HCT116 (cell line): Measurements from ENCODE around the gene ETFA. TPM values are rescaled to one million over a fixed set of nuclear protein-coding genes. Genes with fewer than 3 reads are reported as not detected.

Experiments
- ATAC-seq: fragments of 200-7000 bp; cut with Tn5 transposase; 2 replicates; pipeline ENCODE4 v1.9.1; 2020; ENCODE audit warnings: mild to moderate bottlenecking, moderate library complexity
- BruUV-seq: library from RNA; stranded (reverse); fragments of 400-500 nt; replicated peaks from 2 replicates; lab custom pipeline; 2021; lab: Mats Ljungman, UMichigan
- CTCF ChIA-PET: fragments of 300-600 bp; sonication (Branson Sonifier 250); formaldehyde crosslinking; loops from one replicate; lab custom pipeline; 2021; ENCODE audit warnings: antibody characterized with exemption; lab: Charles Lee
- POLR2A ChIA-PET: fragments of 300-600, 350-600 bp; sonication (Branson Sonifier 250); formaldehyde crosslinking; loops from one replicate; lab custom pipeline; 2021; ENCODE audit warnings: antibody characterized with exemption; lab: Charles Lee
- RAD21 ChIA-PET, 2 experiments: fragments of 300-600 bp; sonication (Branson Sonifier 250); formaldehyde crosslinking; loops; one replicate each; lab custom pipeline; 2023; ENCODE audit warnings: low total read pairs in 2 of 2; ENCODE audit not compliant: uncharacterized antibody in 2 of 2, unreplicated experiment in 2 of 2, low non-redundant PET in 1 of 2; lab: Charles Lee
- DNase-seq: peaks from one replicate; pipeline ENCODE4 v3.0.0-alpha.2; 2010; ENCODE audit warnings: low read depth, low spot score
- H2AFZ ChIP-seq: fragments of 200-600 bp; shearing (Covaris generic), sonication (generic); 2 replicates; pipeline ENCODE4 v1.6.1; 2017; ENCODE audit warnings: low read depth, mixed run types, mixed read lengths, antibody characterized with exemption, low read length; ENCODE audit not compliant: poor library complexity, severe bottlenecking
- H3K27ac ChIP-seq: 2 replicates; pipeline ENCODE4 v1.5.1; 2012; ENCODE audit warnings: low read depth, low read length
- H3K27me3 ChIP-seq: fragments of 200-600 bp; sonication (generic); 2 replicates; pipeline ENCODE4 v1.6.1; 2016; ENCODE audit warnings: mixed run types, low read length, mixed read lengths; ENCODE audit not compliant: insufficient read depth
- H3K36me3 ChIP-seq, 2 experiments: fragments of 200-500 bp in 1 of 2; fragments of 200-600 bp in 1 of 2; sonication (Bioruptor generic) in 1 of 2; sonication (generic) in 1 of 2; 2 replicates each; pipeline versions ENCODE4 v1.5.1 to v1.6.1; 2014 to 2016; ENCODE audit warnings: low read length in 2 of 2, inconsistent platforms in 1 of 2, mixed read lengths in 1 of 2, mixed run types in 1 of 2; ENCODE audit not compliant: insufficient read depth in 2 of 2, control insufficient read depth in 1 of 2
- H3K4me1 ChIP-seq, 2 experiments: fragments of 200-600 bp in 1 of 2; sonication (generic) in 1 of 2; 2 replicates each; pipeline versions ENCODE4 v1.5.1 to v1.6.1; 2012 to 2017; ENCODE audit warnings: low read length in 2 of 2, inconsistent platforms in 1 of 2, mild to moderate bottlenecking in 1 of 2, mixed read lengths in 1 of 2, mixed run types in 1 of 2, moderate library complexity in 1 of 2; ENCODE audit not compliant: insufficient read depth in 2 of 2, control insufficient read depth in 1 of 2
- H3K4me2 ChIP-seq: fragments of 200-600 bp; sonication (generic); 2 replicates; pipeline ENCODE4 v1.6.1; 2017; ENCODE audit warnings: mixed run types, low read length, mixed read lengths
- H3K4me3 ChIP-seq, 2 experiments: fragments of 200-600 bp in 1 of 2; sonication (generic) in 1 of 2; replicated peaks in 1 of 2; 2 replicates each; pipeline ENCODE4 v1.5.1; 2011 to 2016; ENCODE audit warnings: low read length in 2 of 2, control low read depth in 1 of 2, low read depth in 1 of 2, mild to moderate bottlenecking in 1 of 2, mixed read lengths in 1 of 2, mixed run types in 1 of 2
- H3K79me2 ChIP-seq: fragments of 200-600 bp; sonication (generic); 2 replicates; pipeline ENCODE4 v1.6.1; 2017; ENCODE audit warnings: mild to moderate bottlenecking, mixed run types, low read length, moderate library complexity, mixed read lengths; ENCODE audit not compliant: insufficient read depth
- H3K9ac ChIP-seq: fragments of 200-600 bp; sonication (generic); 2 replicates; pipeline ENCODE4 v1.6.1; 2016; ENCODE audit warnings: low read length, mixed read lengths
- H3K9me2 ChIP-seq: fragments of 200-600 bp; sonication (generic), shearing (Covaris generic); 2 replicates; pipeline ENCODE4 v1.6.1; 2017; ENCODE audit warnings: mixed run types, mild to moderate bottlenecking, moderate library complexity; ENCODE audit not compliant: insufficient read depth
- H3K9me3 ChIP-seq, 2 experiments: fragments of 200-500 bp in 1 of 2; fragments of 200-600 bp in 1 of 2; sonication (Bioruptor generic) in 1 of 2; sonication (generic) in 1 of 2; 2 replicates each; pipeline ENCODE4 v1.6.1; 2014 to 2017; ENCODE audit warnings: low read length in 2 of 2, mixed read lengths in 2 of 2, inconsistent platforms in 1 of 2, low read depth in 1 of 2, mild to moderate bottlenecking in 1 of 2, mixed run types in 1 of 2, moderate library complexity in 1 of 2; ENCODE audit not compliant: control insufficient read depth in 1 of 2, insufficient read depth in 1 of 2
- H4K20me1 ChIP-seq: fragments of 200-600 bp; sonication (generic), shearing (Covaris generic); 2 replicates; pipeline ENCODE4 v1.6.1; 2017; ENCODE audit warnings: mixed run types, mild to moderate bottlenecking, moderate library complexity; ENCODE audit not compliant: insufficient read depth
- CEBPB ChIP-seq: IDR thresholded peaks from 2 replicates; pipeline ENCODE4 v1.6.1; 2012; ENCODE audit warnings: low read depth
- EGR1 ChIP-seq: IDR thresholded peaks from 2 replicates; pipeline ENCODE4 v1.6.1; 2012; ENCODE audit warnings: low read depth
- EZH2 ChIP-seq: fragments of 200-600 bp; sonication (generic); IDR thresholded peaks from 2 replicates; pipeline ENCODE4 v1.6.1; 2017; ENCODE audit warnings: antibody characterized with exemption, mixed run types
- EZH2phosphoT487 ChIP-seq: fragments of 200-600 bp; IDR thresholded peaks from 2 replicates; pipeline ENCODE4 v1.6.1; 2018; ENCODE audit warnings: antibody characterized with exemption, borderline replicate concordance
- FOSL1 ChIP-seq: IDR thresholded peaks from 2 replicates; pipeline ENCODE4 v1.6.1; 2012; ENCODE audit warnings: low read depth
- REST ChIP-seq: IDR thresholded peaks from 2 replicates; pipeline ENCODE4 v1.6.1; 2012; ENCODE audit warnings: low read depth
- SP1 ChIP-seq: IDR thresholded peaks from 2 replicates; pipeline ENCODE4 v1.6.1; 2012; ENCODE audit warnings: low read depth
- TCF7L2 ChIP-seq: IDR thresholded peaks from 2 replicates; pipeline ENCODE4 v1.7.0; 2011; ENCODE audit warnings: borderline replicate concordance, inconsistent platforms; ENCODE audit not compliant: insufficient read depth, insufficient read length; ENCODE audit errors: extremely low read depth
- intact Hi-C: fragments of 100-400 bp; cut with micrococcal nuclease; formaldehyde crosslinking; loops from 2 replicates; pipeline ENCODE4 v1.10.0; 2022
- total RNA-seq: library from RNA; stranded (reverse); gene quantifications from one replicate; pipeline ENCODE4 v1.2.1, GENCODE V29; 2021; ENCODE audit not compliant: unreplicated experiment
- TF ChIP-seq, protein P1 (sequence below), 3 experiments: fragments of 200-600 bp in 1 of 3; sonication (generic) in 1 of 3; IDR thresholded peaks in 2 of 3; conservative IDR thresholded peaks in 1 of 3; 2 replicates each; pipeline ENCODE4 v1.5.1; 2012 to 2017; ENCODE audit warnings: low read depth in 2 of 3, low read length in 2 of 3, antibody characterized with exemption in 1 of 3, borderline replicate concordance in 1 of 3, control low read depth in 1 of 3, mild to moderate bottlenecking in 1 of 3, mixed read lengths in 1 of 3, mixed run types in 1 of 3, moderate library complexity in 1 of 3; ENCODE audit not compliant: insufficient read depth in 1 of 3

ETFA gene
- total RNA-seq, 1 experiment from 2014 or later: 144 TPM

DNA sequence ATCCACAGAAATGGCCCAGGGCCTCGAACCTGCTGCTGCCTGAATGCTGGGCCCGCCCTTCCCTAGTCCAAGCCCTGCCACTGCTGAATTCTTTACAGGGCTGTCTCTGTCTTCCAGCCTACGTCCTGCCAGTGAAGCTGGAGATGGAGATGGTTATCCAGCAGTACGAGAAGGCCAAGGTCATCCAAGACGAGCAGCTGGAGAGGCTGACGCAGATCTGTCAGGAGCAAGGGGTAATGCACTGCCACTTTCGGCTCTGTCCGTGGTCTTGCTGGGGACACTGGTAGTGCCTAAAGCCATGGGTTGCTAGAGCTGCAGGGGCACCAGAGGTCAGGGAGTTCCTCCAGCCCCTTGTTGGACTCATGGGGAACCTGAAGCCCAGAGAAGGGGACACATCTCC, 135.8 kb downstream of the ETFA start:
- no peaks in the 10 kb centered on the region for H3K79me2 ChIP-seq
- H3K27ac ChIP-seq: no peak overlapping the region
- no peaks in the 10 kb centered on the region for H3K9me2 ChIP-seq
- no peaks in the 10 kb centered on the region for H3K36me3 ChIP-seq
- no peak overlapping the region for H2AFZ ChIP-seq
- H3K9me3 ChIP-seq: no peaks in the 10 kb centered on the region
- intact Hi-C loops: no loop called here
- DNase-seq: no peak
- no peak overlapping the region for H3K4me3 ChIP-seq
- BruUV-seq: no TSS peak
- CTCF ChIA-PET: no interaction called here
- POLR2A ChIA-PET: no interaction called here
- no peaks in the 10 kb centered on the region for H4K20me1 ChIP-seq
- no peak for ATAC-seq
- H3K4me1 ChIP-seq: peaks cover 0 to 10% of the 10 kb centered on the region in 2 experiments; a peak in 2 of 4 replicates
- no peaks in the 10 kb centered on the region for H3K27me3 ChIP-seq
- TF ChIP-seq TCF7L2 (no peak), EZH2phosphoT487 (no peak), SP1 (no peak), EGR1 (no peak), FOSL1 (no peak), CEBPB (no peak), EZH2 (no peak)
- H3K9ac ChIP-seq: no peak overlapping the region
- H3K4me2 ChIP-seq: no peak overlapping the region
- RAD21 ChIA-PET: no interaction called here

DNA sequence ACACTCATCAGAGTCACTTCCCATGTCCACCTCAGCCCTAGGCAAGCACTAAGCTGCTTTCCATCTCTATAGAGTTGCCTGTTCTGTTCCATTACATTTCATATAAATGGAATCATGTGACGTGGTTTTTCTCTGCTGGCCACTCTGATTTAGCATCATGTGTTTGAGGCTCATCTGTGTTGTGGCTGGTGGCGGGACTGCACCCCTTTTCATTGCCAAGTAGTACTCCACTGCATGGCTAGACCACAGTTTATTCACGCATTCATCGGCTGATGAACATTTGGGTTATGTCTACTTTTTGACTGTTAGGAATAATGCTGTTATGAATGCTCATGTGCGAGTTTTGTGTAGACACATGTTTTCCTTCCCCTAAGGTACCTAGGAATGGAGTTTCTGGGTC, 136.6 kb downstream of the ETFA start:
- Histone ChIP-seq H3K4me3 (no peak overlapping the region), H2AFZ (no peak overlapping the region), H3K27me3 (no peaks in the 10 kb centered on the region), H3K36me3 (no peaks in the 10 kb centered on the region), H3K79me2 (no peaks in the 10 kb centered on the region), H3K9ac (no peak overlapping the region), H4K20me1 (no peaks in the 10 kb centered on the region), H3K9me2 (no peaks in the 10 kb centered on the region), H3K27ac (no peak overlapping the region), H3K4me2 (no peak overlapping the region), H3K9me3 (no peaks in the 10 kb centered on the region), H3K4me1 (peaks cover 0 to 10% of the 10 kb centered on the region in 2 experiments; a peak in 2 of 4 replicates)
- no TSS peak for BruUV-seq
- ATAC-seq: peak; percentile 39; the same call in 1 of the 2 replicates
- ChIA-PET POLR2A (no interaction called here), CTCF (interaction anchor here (1.4 kb wide), 1 partner anchor 10 kb away, joined by 3 read pairs; no protein-coding TSS in a partner anchor), RAD21 (no interaction called here)
- no peak for TF ChIP-seq REST
- TF ChIP-seq, protein P1, sequence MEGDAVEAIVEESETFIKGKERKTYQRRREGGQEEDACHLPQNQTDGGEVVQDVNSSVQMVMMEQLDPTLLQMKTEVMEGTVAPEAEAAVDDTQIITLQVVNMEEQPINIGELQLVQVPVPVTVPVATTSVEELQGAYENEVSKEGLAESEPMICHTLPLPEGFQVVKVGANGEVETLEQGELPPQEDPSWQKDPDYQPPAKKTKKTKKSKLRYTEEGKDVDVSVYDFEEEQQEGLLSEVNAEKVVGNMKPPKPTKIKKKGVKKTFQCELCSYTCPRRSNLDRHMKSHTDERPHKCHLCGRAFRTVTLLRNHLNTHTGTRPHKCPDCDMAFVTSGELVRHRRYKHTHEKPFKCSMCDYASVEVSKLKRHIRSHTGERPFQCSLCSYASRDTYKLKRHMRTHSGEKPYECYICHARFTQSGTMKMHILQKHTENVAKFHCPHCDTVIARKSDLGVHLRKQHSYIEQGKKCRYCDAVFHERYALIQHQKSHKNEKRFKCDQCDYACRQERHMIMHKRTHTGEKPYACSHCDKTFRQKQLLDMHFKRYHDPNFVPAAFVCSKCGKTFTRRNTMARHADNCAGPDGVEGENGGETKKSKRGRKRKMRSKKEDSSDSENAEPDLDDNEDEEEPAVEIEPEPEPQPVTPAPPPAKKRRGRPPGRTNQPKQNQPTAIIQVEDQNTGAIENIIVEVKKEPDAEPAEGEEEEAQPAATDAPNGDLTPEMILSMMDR (IDR thresholded peaks at IDR 0.05 in 2 of 3, conservative IDR thresholded peaks at IDR 0.05 in 1 of 3; ENCODE audit: borderline replicate concordance in 1 of 3, insufficient read depth in 1 of 3, low read depth in 2 of 3, low read length in 2 of 3): peak in 1 of 3 experiments; percentile 27; a peak in 1 of 6 replicates
- intact Hi-C loops: no loop called here
- DNase-seq: no peak
